CD8-positive, alpha-beta memory T cell (primary cell): ENCODE data around the gene PITPNB. TPM values are rescaled to one million over a fixed set of nuclear protein-coding genes. Genes with fewer than 3 reads are reported as not detected.

Experiments used
- CTCF ChIA-PET: fragments of 350-600 bp; sonication (Branson Sonifier 250); formaldehyde crosslinking; loops from one replicate; lab custom pipeline; 2021; ENCODE audit warnings: antibody characterized with exemption; lab: Charles Lee
- POLR2A ChIA-PET: fragments of 350-600 bp; sonication (Branson Sonifier 250); formaldehyde crosslinking; loops from one replicate; lab custom pipeline; 2021; ENCODE audit warnings: antibody characterized with exemption; lab: Charles Lee
- DNase-seq, 5 donors: peaks; one replicate each; pipeline versions ENCODE4 v3.0.0 to v3.0.0-alpha.2; 2020 to 2022; ENCODE audit warnings: mixed read lengths in 1 of 5
- H3K27ac ChIP-seq: one replicate; pipeline ENCODE4 v1.7.0; 2013; ENCODE audit warnings: low read depth, mild to moderate bottlenecking, low read length, moderate library complexity
- H3K27me3 ChIP-seq: 2 replicates; pipeline ENCODE4 v1.7.0; 2013; ENCODE audit warnings: low read length, mild to moderate bottlenecking; ENCODE audit not compliant: insufficient read depth, poor library complexity, severe bottlenecking
- H3K36me3 ChIP-seq: 2 replicates; pipeline ENCODE4 v1.7.0; 2013; ENCODE audit warnings: mild to moderate bottlenecking, low read length, moderate library complexity; ENCODE audit not compliant: insufficient read depth
- H3K4me1 ChIP-seq: 2 replicates; pipeline ENCODE4 v1.7.0; 2013; ENCODE audit warnings: mild to moderate bottlenecking, low read length, moderate library complexity; ENCODE audit not compliant: insufficient read depth
- H3K4me3 ChIP-seq: 2 replicates; pipeline ENCODE4 v1.7.0; 2013; ENCODE audit warnings: mild to moderate bottlenecking, low read length
- H3K9me3 ChIP-seq: 2 replicates; pipeline ENCODE4 v1.7.0; 2013; ENCODE audit warnings: mild to moderate bottlenecking, low read length
- H3K27ac Mint-ChIP-seq, 8 donors: one replicate each; pipeline ENCODE4 v1.8.0; 2020 to 2021; ENCODE audit warnings: mixed read lengths in 8 of 8, mild to moderate bottlenecking in 6 of 8, inconsistent platforms in 3 of 8, moderate library complexity in 3 of 8
- H3K27me3 Mint-ChIP-seq, 2 donors: one replicate each; pipeline ENCODE4 v1.8.0; 2020 to 2021; ENCODE audit warnings: mixed read lengths in 2 of 2, mild to moderate bottlenecking in 1 of 2, moderate library complexity in 1 of 2
- H3K36me3 Mint-ChIP-seq, 3 donors: one replicate each; pipeline ENCODE4 v1.8.0; 2020 to 2021; ENCODE audit warnings: mixed read lengths in 3 of 3, inconsistent platforms in 1 of 3, mild to moderate bottlenecking in 1 of 3
- H3K4me1 Mint-ChIP-seq, 3 donors: one replicate each; pipeline ENCODE4 v1.8.0; 2020 to 2021; ENCODE audit warnings: mixed read lengths in 3 of 3, inconsistent platforms in 1 of 3, mild to moderate bottlenecking in 1 of 3
- H3K4me3 Mint-ChIP-seq, 7 donors: one replicate each; pipeline ENCODE4 v1.8.0; 2020 to 2021; ENCODE audit warnings: mixed read lengths in 7 of 7, mild to moderate bottlenecking in 6 of 7, moderate library complexity in 4 of 7, inconsistent platforms in 2 of 7
- H3K9me3 Mint-ChIP-seq, 5 donors: one replicate each; pipeline ENCODE4 v1.8.0; 2020 to 2022; ENCODE audit warnings: mixed read lengths in 5 of 5, mild to moderate bottlenecking in 3 of 5, moderate library complexity in 2 of 5, inconsistent platforms in 1 of 5
- polyA plus RNA-seq: library from polyadenylated mRNA; unstranded; fragments of 300-500 nt; fragmentation: Illumina TruSeq; gene quantifications from one replicate; pipeline ENCODE4 v1.2.3, GENCODE V29; 2021
- total RNA-seq, 2 experiments: library from RNA; stranded (reverse); gene quantifications; one replicate each; pipeline ENCODE4 v1.2.3, GENCODE V29; 2021

The PITPNB gene
- total and polyA plus RNA-seq, 3 experiments from 2014 or later, result 64.3 to 175 (median 165) TPM

- Mint-ChIP-seq H3K27ac (no peak overlapping the region), H3K4me1 (peaks cover 31 to 55% (median 47%) of the 10 kb centered on the region in 3 donors), H3K4me3 (no peak overlapping the region), H3K9me3 (no peaks in the 10 kb centered on the region), H3K36me3 (peaks cover 2 to 38% (median 7%) of the 10 kb centered on the region in 3 donors), H3K27me3 (no peaks in the 10 kb centered on the region)
- ChIA-PET POLR2A (no interaction called here), CTCF (interaction anchor here (1.2 to 1.5 kb wide), 2 partner anchors 9 to 12 kb away, joined by 3 to 4 read pairs; no protein-coding TSS in a partner anchor)
- no peak for DNase-seq
- H3K27ac ChIP-seq, result no peak overlapping the region
- no peak overlapping the region for H3K4me3 ChIP-seq
- H3K36me3 ChIP-seq, result peaks cover 11% of the 10 kb centered on the region
- H3K27me3 ChIP-seq, result no peaks in the 10 kb centered on the region
- H3K4me1 ChIP-seq, result peaks cover 16% of the 10 kb centered on the region
- no peaks in the 10 kb centered on the region for H3K9me3 ChIP-seq
Measured at GRCh38 chr22:27876684-27877083, 42.4 kb downstream of the PITPNB start.

GRCh38 chr22:27875951-27876350 lies 43.1 kb downstream of the PITPNB start:
- H3K4me3 Mint-ChIP-seq, result peak overlapping the region in 5 of 7 donors; percentile 1 to 64 (median 20)
- Histone ChIP-seq H3K36me3 (peaks cover 16% of the 10 kb centered on the region), H3K27me3 (no peaks in the 10 kb centered on the region), H3K27ac (no peak overlapping the region), H3K4me3 (no peak overlapping the region), H3K9me3 (no peaks in the 10 kb centered on the region), H3K4me1 (peaks cover 16% of the 10 kb centered on the region)
- peaks cover 9 to 43% (median 10%) of the 10 kb centered on the region in 3 donors for H3K36me3 Mint-ChIP-seq
- H3K27ac Mint-ChIP-seq, result peak overlapping the region in 7 of 8 donors; percentile 23 to 71 (median 46)
- no peaks in the 10 kb centered on the region for H3K27me3 Mint-ChIP-seq
- H3K4me1 Mint-ChIP-seq, result peaks cover 33 to 53% (median 47%) of the 10 kb centered on the region in 3 donors
- DNase-seq, result peak; percentile 2 to 66 (median 54)
- ChIA-PET CTCF (interaction anchor here (1.2 to 1.5 kb wide), 2 partner anchors 10 to 13 kb away, joined by 3 to 4 read pairs; no protein-coding TSS in a partner anchor), POLR2A (no interaction called here)
- H3K9me3 Mint-ChIP-seq, result no peaks in the 10 kb centered on the region

GRCh38 chr22:27874764-27875163 lies 44.3 kb downstream of the PITPNB start:
- Histone ChIP-seq H3K36me3 (peaks cover 16% of the 10 kb centered on the region), H3K27ac (no peak overlapping the region), H3K4me1 (peaks cover 16% of the 10 kb centered on the region), H3K4me3 (no peak overlapping the region), H3K27me3 (no peaks in the 10 kb centered on the region), H3K9me3 (no peaks in the 10 kb centered on the region)
- no peak for DNase-seq
- ChIA-PET CTCF (no interaction called here), POLR2A (interaction anchor here (0.5 kb wide), 1 partner anchor 936 kb away, joined by 4 read pairs; no protein-coding TSS in a partner anchor)
- H3K27ac Mint-ChIP-seq, result peak overlapping the region in 1 of 8 donors; percentile 56
- H3K9me3 Mint-ChIP-seq, result no peaks in the 10 kb centered on the region
- peaks cover 9 to 52% (median 19%) of the 10 kb centered on the region in 3 donors for H3K36me3 Mint-ChIP-seq
- peaks cover 32 to 53% (median 51%) of the 10 kb centered on the region in 3 donors for H3K4me1 Mint-ChIP-seq
- H3K4me3 Mint-ChIP-seq, result no peak overlapping the region
- no peaks in the 10 kb centered on the region for H3K27me3 Mint-ChIP-seq

GRCh38 chr22:27874185-27874584 lies 44.9 kb downstream of the PITPNB start:
- Histone ChIP-seq H3K4me1 (peaks cover 16% of the 10 kb centered on the region), H3K27ac (no peak overlapping the region), H3K4me3 (no peak overlapping the region), H3K36me3 (peaks cover 16% of the 10 kb centered on the region), H3K9me3 (no peaks in the 10 kb centered on the region), H3K27me3 (no peaks in the 10 kb centered on the region)
- Mint-ChIP-seq H3K4me3 (no peak overlapping the region), H3K4me1 (peaks cover 35 to 57% (median 54%) of the 10 kb centered on the region in 3 donors), H3K27ac (no peak overlapping the region), H3K36me3 (peaks cover 9 to 56% (median 19%) of the 10 kb centered on the region in 3 donors), H3K9me3 (no peaks in the 10 kb centered on the region), H3K27me3 (no peaks in the 10 kb centered on the region)
- CTCF ChIA-PET, result interaction anchor here (0.9 kb wide), 1 partner anchor 13 kb away, joined by 4 read pairs; no protein-coding TSS in a partner anchor
- POLR2A ChIA-PET, result no interaction called here
- DNase-seq, result no peak

- no peak overlapping the region for H3K4me3 Mint-ChIP-seq
- H3K27ac Mint-ChIP-seq, result no peak overlapping the region
- CTCF ChIA-PET, result interaction anchor here (0.9 kb wide), 1 partner anchor 14 kb away, joined by 4 read pairs; no protein-coding TSS in a partner anchor
- no peaks in the 10 kb centered on the region for H3K9me3 Mint-ChIP-seq
- H3K27ac ChIP-seq, result no peak overlapping the region
- peaks cover 16% of the 10 kb centered on the region for H3K4me1 ChIP-seq
- peaks cover 39 to 63% (median 60%) of the 10 kb centered on the region in 3 donors for H3K4me1 Mint-ChIP-seq
- H3K27me3 Mint-ChIP-seq, result no peaks in the 10 kb centered on the region
- H3K27me3 ChIP-seq, result no peaks in the 10 kb centered on the region
- H3K9me3 ChIP-seq, result no peaks in the 10 kb centered on the region
- no peak for DNase-seq
- H3K36me3 ChIP-seq, result peaks cover 16% of the 10 kb centered on the region
- peaks cover 9 to 61% (median 19%) of the 10 kb centered on the region in 3 donors for H3K36me3 Mint-ChIP-seq
- POLR2A ChIA-PET, result no interaction called here
- no peak overlapping the region for H3K4me3 ChIP-seq
Measured at GRCh38 chr22:27873472-27873871, 45.6 kb downstream of the PITPNB start.

- no peak for DNase-seq
- H3K4me1 Mint-ChIP-seq, result peaks cover 43 to 66% (median 59%) of the 10 kb centered on the region in 3 donors
- no peak overlapping the region for H3K27ac ChIP-seq
- H3K36me3 Mint-ChIP-seq, result peaks cover 9 to 65% (median 19%) of the 10 kb centered on the region in 3 donors
- H3K4me3 ChIP-seq, result no peak overlapping the region
- no peak overlapping the region for H3K4me3 Mint-ChIP-seq
- no peaks in the 10 kb centered on the region for H3K27me3 ChIP-seq
- CTCF ChIA-PET, result interaction anchor here (1.1 to 1.4 kb wide), 2 partner anchors 9 to 14 kb away, joined by 4 read pairs; no protein-coding TSS in a partner anchor
- no peaks in the 10 kb centered on the region for H3K9me3 ChIP-seq
- H3K27me3 Mint-ChIP-seq, result no peaks in the 10 kb centered on the region
- no peaks in the 10 kb centered on the region for H3K9me3 Mint-ChIP-seq
- H3K36me3 ChIP-seq, result peaks cover 16% of the 10 kb centered on the region
- POLR2A ChIA-PET, result no interaction called here
- H3K4me1 ChIP-seq, result peaks cover 18% of the 10 kb centered on the region
- peak overlapping the region in 1 of 8 donors; percentile 56 for H3K27ac Mint-ChIP-seq
Measured at GRCh38 chr22:27872488-27872887, 46.6 kb downstream of the PITPNB start.

GRCh38 chr22:27871306-27872014 lies 47.6 kb downstream of the PITPNB start:
- Histone ChIP-seq H3K36me3 (peaks cover 16% of the 10 kb centered on the region), H3K4me3 (no peak overlapping the region), H3K4me1 (peaks cover 11% of the 10 kb centered on the region), H3K27me3 (no peaks in the 10 kb centered on the region), H3K9me3 (no peaks in the 10 kb centered on the region), H3K27ac (no peak overlapping the region)
- Mint-ChIP-seq H3K27me3 (no peaks in the 10 kb centered on the region), H3K27ac (no peak overlapping the region), H3K9me3 (no peaks in the 10 kb centered on the region), H3K36me3 (peaks cover 9 to 76% (median 19%) of the 10 kb centered on the region in 3 donors), H3K4me1 (peaks cover 42 to 66% (median 60%) of the 10 kb centered on the region in 3 donors), H3K4me3 (no peak overlapping the region)
- DNase-seq, result no peak
- ChIA-PET POLR2A (no interaction called here), CTCF (interaction anchor here (1.1 to 1.4 kb wide), 2 partner anchors 10 to 15 kb away, joined by 4 read pairs; no protein-coding TSS in a partner anchor)
